ENCODE data around the gene ARID4A. TPM values are rescaled to one million over a fixed set of nuclear protein-coding genes. Genes with fewer than 3 reads are reported as not detected.

The ARID4A gene
- total and polyA plus RNA-seq, 2 donors from 2014 or later = 3.9 to 32.5 TPM

DNA sequence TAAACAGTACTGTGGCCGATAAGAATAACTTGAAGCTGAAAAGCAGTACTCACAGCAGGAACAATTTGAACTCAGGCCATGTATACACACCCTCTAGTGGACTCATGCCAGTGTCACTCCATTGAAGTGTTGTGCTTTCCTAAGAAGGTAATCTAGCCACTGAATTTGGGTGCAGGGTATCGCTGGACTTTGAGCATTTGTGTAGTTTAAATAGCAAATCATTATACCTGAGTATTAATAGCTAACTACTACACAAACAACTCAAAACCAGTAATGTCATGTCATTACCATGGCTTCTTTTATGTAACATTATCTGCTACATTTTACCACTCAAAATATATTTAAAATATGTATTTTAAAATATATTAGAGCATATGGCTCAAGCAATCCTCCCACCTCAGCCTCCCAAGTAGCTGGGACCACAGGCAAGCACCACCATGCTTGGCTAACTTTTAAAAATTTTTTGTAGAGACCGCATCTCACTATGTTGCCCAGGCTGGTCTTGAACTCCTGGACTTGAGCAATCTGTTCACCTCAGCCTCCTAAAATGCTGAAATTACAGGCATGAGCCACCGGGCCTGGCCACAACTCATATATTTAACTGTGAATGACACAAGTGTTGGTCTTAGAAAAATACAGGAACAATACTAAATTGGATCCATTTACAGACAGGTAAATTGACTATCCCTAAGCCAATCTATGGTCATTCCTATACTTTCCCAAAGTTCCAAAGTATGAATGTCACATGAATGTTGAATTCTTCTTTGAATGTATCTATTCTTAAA is 25.6 kb upstream of the ARID4A start:
- TF ChIP-seq, protein P1, sequence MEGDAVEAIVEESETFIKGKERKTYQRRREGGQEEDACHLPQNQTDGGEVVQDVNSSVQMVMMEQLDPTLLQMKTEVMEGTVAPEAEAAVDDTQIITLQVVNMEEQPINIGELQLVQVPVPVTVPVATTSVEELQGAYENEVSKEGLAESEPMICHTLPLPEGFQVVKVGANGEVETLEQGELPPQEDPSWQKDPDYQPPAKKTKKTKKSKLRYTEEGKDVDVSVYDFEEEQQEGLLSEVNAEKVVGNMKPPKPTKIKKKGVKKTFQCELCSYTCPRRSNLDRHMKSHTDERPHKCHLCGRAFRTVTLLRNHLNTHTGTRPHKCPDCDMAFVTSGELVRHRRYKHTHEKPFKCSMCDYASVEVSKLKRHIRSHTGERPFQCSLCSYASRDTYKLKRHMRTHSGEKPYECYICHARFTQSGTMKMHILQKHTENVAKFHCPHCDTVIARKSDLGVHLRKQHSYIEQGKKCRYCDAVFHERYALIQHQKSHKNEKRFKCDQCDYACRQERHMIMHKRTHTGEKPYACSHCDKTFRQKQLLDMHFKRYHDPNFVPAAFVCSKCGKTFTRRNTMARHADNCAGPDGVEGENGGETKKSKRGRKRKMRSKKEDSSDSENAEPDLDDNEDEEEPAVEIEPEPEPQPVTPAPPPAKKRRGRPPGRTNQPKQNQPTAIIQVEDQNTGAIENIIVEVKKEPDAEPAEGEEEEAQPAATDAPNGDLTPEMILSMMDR (IDR thresholded peaks at IDR 0.05; ENCODE audit: borderline replicate concordance, extremely low read depth, insufficient read depth) = no peak
- DNase-seq (peak in 2 of 5 donors; percentile 32 to 62), FAIRE-seq (peak; percentile 74)
- peak overlapping the region in 1 of 3 donors; percentile 10 for H3K9ac ChIP-seq (ENCODE audit: low read length in 3 of 3)
- intact Hi-C loops (cut with DNase I) = no loop called here
- H3K36me3 ChIP-seq (ENCODE audit: control insufficient read depth in 2 of 3, insufficient read depth in 3 of 3, low read length in 3 of 3) = peaks cover 6 to 48% (median 21%) of the 10 kb centered on the region in 3 donors
- H3K4me3 ChIP-seq (ENCODE audit: low read length in 3 of 3) = no peak overlapping the region
- peak overlapping the region; percentile 74 to 86 for H3K27ac ChIP-seq (ENCODE audit: low read depth in 2 of 2, low read length in 2 of 2)
- peaks cover 0 to 7% (median 7%) of the 10 kb centered on the region in 3 donors for H3K4me1 ChIP-seq (ENCODE audit: control insufficient read depth in 2 of 3, insufficient read depth in 2 of 3, low read depth in 1 of 3, low read length in 3 of 3)
- H3K9me3 ChIP-seq (ENCODE audit: control insufficient read depth in 2 of 3, insufficient read depth in 1 of 3, low read length in 3 of 3) = no peaks in the 10 kb centered on the region
- H3K27me3 ChIP-seq (ENCODE audit: control insufficient read depth, insufficient read depth, low read length) = no peaks in the 10 kb centered on the region

DNA sequence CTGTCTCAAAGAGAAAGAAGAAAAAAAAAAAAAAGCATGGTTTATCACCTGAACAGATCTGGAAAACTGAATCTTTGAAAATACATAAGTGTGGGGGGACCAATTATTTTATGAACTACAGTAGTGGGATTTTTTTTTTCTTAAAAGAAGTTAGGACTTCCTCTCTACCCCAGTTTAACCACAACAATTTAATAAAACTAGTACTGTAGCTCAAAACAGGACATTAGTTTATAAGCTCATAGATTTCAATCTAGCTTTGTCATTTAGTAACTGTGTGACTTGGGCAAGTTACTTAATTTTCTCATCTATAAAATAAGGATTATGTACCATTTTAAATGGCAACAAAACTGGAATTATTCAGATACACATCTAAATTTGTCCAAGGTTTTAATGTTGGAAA is 23.5 kb upstream of the ARID4A start:
- FAIRE-seq = no peak
- Histone ChIP-seq H3K27ac (ENCODE audit: low read depth in 2 of 2, low read length in 2 of 2) (no peak overlapping the region), H3K9me3 (ENCODE audit: control insufficient read depth in 2 of 3, insufficient read depth in 1 of 3, low read length in 3 of 3) (no peaks in the 10 kb centered on the region), H3K4me1 (ENCODE audit: control insufficient read depth in 2 of 3, insufficient read depth in 2 of 3, low read depth in 1 of 3, low read length in 3 of 3) (peaks cover 0 to 11% (median 7%) of the 10 kb centered on the region in 3 donors), H3K36me3 (ENCODE audit: control insufficient read depth in 2 of 3, insufficient read depth in 3 of 3, low read length in 3 of 3) (peaks cover 6 to 31% (median 15%) of the 10 kb centered on the region in 3 donors), H3K4me3 (ENCODE audit: low read length in 3 of 3) (no peak overlapping the region), H3K9ac (ENCODE audit: low read length in 3 of 3) (no peak overlapping the region), H3K27me3 (ENCODE audit: control insufficient read depth, insufficient read depth, low read length) (no peaks in the 10 kb centered on the region)
- intact Hi-C loops (cut with DNase I) = no loop called here
- TF ChIP-seq, protein P1 (IDR thresholded peaks at IDR 0.05; ENCODE audit: borderline replicate concordance, extremely low read depth, insufficient read depth) = no peak
- DNase-seq = no peak

DNA sequence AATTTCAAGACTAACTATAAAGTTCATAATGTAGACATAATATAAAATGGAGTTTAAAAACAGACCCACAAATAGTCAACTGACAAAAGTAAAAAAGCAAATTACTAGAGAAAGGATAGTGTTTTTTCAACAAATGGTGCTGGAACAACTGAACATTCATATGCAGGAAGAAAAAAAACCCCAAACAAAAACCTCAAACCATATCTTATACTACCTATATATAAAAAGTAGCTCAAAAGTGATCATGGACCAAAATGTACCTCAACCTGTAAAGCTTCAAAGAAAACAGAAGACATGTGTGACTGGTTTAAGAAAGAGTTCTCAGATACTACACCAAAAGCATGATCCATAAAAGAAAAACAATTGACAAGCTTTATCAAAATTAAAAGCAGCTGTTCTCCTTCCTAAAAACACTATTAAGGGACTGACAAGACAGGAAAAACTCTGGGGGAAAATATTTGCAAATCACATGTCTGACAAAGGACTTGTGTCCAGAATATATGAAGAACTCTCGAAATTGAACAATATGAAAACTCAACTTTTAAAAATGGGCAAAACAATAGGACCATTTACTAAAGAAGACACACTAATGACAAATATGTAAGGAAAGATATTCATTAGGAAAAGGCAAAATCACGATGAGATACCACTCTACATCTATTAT is 22.7 kb upstream of the ARID4A start:
- TF ChIP-seq, protein P1 (IDR thresholded peaks at IDR 0.05; ENCODE audit: borderline replicate concordance, extremely low read depth, insufficient read depth) = no peak
- no peak for FAIRE-seq
- Histone ChIP-seq H3K27ac (ENCODE audit: low read depth in 2 of 2, low read length in 2 of 2) (peak overlapping the region in 1 of 2 donors; percentile 18), H3K27me3 (ENCODE audit: control insufficient read depth, insufficient read depth, low read length) (no peaks in the 10 kb centered on the region), H3K36me3 (ENCODE audit: control insufficient read depth in 2 of 3, insufficient read depth in 3 of 3, low read length in 3 of 3) (peaks cover 2 to 25% (median 12%) of the 10 kb centered on the region in 3 donors), H3K9me3 (ENCODE audit: control insufficient read depth in 2 of 3, insufficient read depth in 1 of 3, low read length in 3 of 3) (no peaks in the 10 kb centered on the region), H3K4me3 (ENCODE audit: low read length in 3 of 3) (no peak overlapping the region), H3K9ac (ENCODE audit: low read length in 3 of 3) (no peak overlapping the region), H3K4me1 (ENCODE audit: control insufficient read depth in 2 of 3, insufficient read depth in 2 of 3, low read depth in 1 of 3, low read length in 3 of 3) (peaks cover 0 to 12% (median 7%) of the 10 kb centered on the region in 3 donors)
- intact Hi-C loops (cut with DNase I) = no loop called here
- DNase-seq = no peak
